HFF-Myc (cell line): ENCODE data around the gene ACOT7.
"Not testable (repeated sequence)": the region's sequence is repeated elsewhere in the genome, so short reads cannot be mapped to it uniquely, and the experiment has no call there.

Experiments
- DNase-seq: peaks from one replicate; pipeline ENCODE4 v3.0.0-alpha.2; 2011; ENCODE audit warnings: low read depth; ENCODE audit errors: extremely low read depth
- H3K4me3 ChIP-seq: replicated peaks from 2 replicates; pipeline ENCODE4 v1.5.1; 2011; ENCODE audit warnings: low read depth, mild to moderate bottlenecking, control low read depth, low read length
- CTCF ChIP-seq: IDR thresholded peaks from 2 replicates; pipeline ENCODE4 v1.5.1; 2012; ENCODE audit warnings: mild to moderate bottlenecking, low read depth, low read length, control low read depth; ENCODE audit errors: missing control alignments

The ACOT7 gene

GRCh38 chr1:6435129-6435528, 41.6 kb upstream of the ACOT7 start:
- no peak overlapping the region for H3K4me3 ChIP-seq
- TF ChIP-seq CTCF = no peak
- DNase-seq = no peak

GRCh38 chr1:6434186-6434585, 40.6 kb upstream of the ACOT7 start:
- TF ChIP-seq CTCF = no peak
- H3K4me3 ChIP-seq = no peak overlapping the region
- DNase-seq = no peak

DNA sequence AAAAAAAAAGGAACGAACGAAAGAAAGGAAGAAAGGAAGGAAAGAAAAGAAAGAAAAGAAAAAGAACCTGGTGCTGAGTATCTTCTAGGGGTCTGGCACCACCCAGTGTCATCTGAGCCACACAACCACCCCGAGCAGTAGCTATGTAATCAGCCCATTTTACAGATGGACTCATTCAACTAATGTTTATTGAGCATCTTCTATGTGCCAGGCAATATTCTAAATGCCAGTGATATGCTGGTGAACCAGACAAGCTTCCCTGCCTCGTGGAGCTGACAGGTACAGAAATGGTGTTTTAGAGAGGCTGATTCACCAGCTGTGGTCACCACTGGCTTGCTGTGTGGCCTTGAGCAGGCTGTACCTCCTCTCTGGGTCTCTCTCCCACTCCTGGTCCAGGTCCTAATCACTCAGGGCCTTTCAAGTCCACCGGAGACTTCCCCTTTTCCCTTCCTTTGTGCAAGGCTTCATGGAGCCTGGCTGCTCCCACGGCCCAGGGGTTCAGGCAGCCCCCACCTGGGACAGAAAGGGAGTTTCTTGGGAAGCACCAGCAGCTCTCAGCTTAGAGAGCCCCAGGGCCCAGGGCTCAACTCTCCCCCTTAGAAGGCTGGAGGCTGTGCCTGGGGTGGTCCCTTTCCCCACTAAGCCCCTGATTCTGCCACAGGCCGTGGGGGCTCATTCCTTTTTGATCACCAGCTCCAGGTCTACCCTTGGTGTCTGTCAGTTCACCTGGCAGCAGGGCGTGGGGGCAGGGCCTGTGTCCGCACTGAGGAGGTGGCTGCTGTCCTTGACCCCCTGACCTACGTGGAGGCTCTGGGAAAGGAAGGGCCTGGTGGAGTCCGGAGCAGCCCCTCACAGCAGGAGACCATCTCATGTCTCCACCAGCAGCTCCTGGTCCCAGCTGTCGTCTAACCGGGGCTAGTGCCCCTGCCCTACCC, 38.3 kb upstream of the ACOT7 start:
- not testable (repeated sequence) for DNase-seq, H3K4me3 ChIP-seq

GRCh38 chr1:6429660-6430411, 36.3 kb upstream of the ACOT7 start:
- DNase-seq = not testable (repeated sequence)

GRCh38 chr1:6428453-6428852, 34.9 kb upstream of the ACOT7 start:
- DNase-seq, H3K4me3 ChIP-seq: not testable (repeated sequence)

More at GRCh38 chr1:6429660-6430411, 36.3 kb upstream of the ACOT7 start:
- not testable (repeated sequence) for H3K4me3 ChIP-seq

- no peak for DNase-seq
- TF ChIP-seq CTCF = no peak
- no peak overlapping the region for H3K4me3 ChIP-seq
Observed at GRCh38 chr1:6427441-6428390, 34.1 kb upstream of the ACOT7 start.

DNA sequence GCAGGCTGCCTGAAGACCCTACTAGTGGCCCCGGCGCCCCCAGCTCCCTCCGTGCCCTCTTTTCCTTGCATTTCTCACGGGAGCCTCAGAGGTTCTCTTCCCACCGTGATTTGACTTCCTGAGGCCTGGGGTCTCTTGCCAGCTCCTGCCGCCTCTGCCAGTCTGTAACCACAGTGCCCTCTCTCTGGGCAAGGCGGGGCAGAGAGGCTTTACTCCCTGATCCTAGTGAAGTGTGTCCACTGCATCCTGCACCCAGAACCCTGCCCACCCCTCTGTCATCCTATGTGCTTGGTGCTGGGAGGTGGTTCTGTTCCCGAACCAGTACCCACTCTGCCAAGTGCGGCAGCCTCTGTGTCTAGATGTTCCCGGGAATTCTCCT, 33.4 kb upstream of the ACOT7 start:
- no peak for DNase-seq
- no peak overlapping the region for H3K4me3 ChIP-seq
- no peak for TF ChIP-seq CTCF
